ENCODE results near the gene PTHLH.

The PTHLH gene

GRCh38 chr12:27972721-27973120 lies at the start of gene PTHLH:
TSS of gene PTHLH (minus strand) at chr12:27972733. CDS start at chr12:27969494, 3,239 bp downstream.
- FAIRE-seq (no peak), DNase-seq (ENCODE audit: low spot score) (no peak)

GRCh38 chr12:28021704-28022103 lies 49.2 kb upstream of the PTHLH start:
- DNase-seq (ENCODE audit: low spot score) (no peak), FAIRE-seq (no peak)

DNA sequence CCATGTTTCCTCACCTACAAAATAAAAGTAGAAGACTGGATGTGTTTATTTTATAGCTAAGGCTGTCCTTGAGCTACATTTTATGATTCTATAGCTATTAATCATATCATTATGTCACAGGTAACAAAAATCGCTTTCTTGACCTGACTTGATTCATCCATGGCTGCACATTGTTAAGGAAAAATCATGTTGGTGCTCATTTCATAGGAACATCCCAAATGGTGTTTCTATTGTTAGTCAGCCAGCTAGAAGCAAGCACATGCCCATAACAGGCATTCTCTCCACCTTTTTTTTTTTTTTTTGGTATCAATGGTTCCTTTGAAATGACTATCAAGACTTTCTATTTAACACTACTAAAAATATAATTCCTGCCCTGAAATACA lies 45.3 kb upstream of the PTHLH start:
- DNase-seq (ENCODE audit: low spot score) (no peak), FAIRE-seq (no peak)

DNA sequence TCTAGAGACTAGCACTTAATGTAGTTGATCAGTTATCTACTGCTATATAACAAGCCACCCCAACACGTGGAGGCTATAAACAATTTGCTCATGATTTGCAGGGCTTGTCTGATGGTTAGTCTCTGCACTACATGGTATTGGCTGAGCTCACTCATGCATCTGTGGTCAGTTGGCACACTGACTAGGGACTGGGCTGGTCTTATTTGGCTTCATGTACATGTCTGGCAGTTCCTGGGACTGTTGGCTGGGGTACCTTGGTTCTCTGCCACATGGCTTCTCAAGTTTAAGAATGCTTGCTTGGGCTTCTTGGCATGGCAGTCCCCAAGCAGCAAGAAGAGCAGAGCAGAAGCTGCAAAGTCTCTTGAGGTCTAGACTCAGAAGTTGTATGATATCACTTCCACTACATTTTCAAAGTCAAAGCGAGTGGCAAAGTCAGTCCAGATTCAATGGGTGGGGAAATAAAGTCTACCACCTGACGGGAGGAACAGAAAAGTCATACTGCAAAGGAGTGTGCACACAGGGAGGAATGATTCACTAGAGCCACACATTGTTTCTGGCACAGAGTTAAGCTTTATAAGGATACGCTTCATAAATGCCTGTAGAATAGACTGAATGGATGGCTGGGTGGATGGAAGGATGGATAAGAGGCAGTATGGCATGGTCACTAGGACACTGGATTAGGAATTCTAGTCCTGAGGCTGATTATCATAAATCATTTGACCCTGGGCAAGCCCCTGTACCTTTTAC lies 44.8 kb upstream of the PTHLH start:
- no peak for FAIRE-seq
- DNase-seq (ENCODE audit: low spot score): no peak

GRCh38 chr12:28015165-28015564 lies 42.6 kb upstream of the PTHLH start:
- DNase-seq (ENCODE audit: low spot score) (no peak), FAIRE-seq (no peak)

GRCh38 chr12:28014196-28014595 lies 41.7 kb upstream of the PTHLH start:
- FAIRE-seq (no peak), DNase-seq (ENCODE audit: low spot score) (no peak)

DNA sequence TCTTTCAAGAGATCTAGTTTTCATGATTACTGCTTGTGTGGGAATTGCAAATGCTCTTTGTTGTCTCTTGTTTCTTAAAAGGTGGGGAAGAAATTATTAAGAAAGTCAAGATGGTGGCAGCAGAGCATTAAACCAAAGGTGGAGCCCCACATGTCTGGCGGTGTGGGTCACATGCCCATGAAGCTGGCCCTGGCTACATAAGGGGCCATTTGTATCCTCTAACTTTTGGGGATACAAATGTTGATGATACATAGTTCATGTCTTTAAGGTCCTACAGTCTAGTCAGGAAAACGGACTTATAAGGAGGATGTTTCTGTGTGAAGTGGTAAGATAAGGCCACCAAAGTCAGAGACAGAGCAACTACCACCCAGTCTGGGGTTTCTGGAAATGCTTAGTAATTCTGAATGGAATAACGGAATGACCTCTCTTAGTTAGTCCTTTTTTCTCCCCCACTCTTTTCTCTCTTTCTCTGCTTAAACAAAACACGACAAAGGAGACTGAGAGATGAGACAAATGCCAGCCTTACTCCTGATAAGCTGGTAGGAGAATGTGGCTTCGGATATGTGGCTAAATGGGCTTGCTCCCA lies 39.9 kb upstream of the PTHLH start:
- DNase-seq (ENCODE audit: low spot score) (no peak), FAIRE-seq (no peak)

DNA sequence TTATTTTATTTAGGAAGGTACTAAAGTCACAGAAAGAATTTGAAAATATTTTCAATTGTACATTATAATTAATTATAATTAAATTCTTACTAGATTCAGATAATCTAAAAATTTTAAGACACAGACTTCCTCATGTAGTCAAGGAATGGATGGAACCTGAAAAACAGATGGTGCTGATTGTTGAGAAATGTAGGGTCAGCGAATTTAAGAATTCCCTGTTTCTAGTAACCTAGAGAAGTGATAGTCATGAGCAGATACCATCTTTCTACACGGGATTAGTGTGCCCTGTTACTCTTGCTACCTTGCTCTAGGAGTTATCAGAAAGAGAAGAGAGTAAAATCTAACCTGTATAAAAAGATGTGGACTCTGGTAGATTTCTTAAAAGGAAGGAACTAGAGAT lies 37.5 kb upstream of the PTHLH start:
- no peak for FAIRE-seq

GRCh38 chr12:27999970-28000369 lies 27.4 kb upstream of the PTHLH start:
- no peak for DNase-seq (ENCODE audit: low spot score)
- FAIRE-seq: no peak

More for the DNA sequence above, 37.5 kb upstream of the PTHLH start:
- DNase-seq (ENCODE audit: low spot score): no peak

DNA sequence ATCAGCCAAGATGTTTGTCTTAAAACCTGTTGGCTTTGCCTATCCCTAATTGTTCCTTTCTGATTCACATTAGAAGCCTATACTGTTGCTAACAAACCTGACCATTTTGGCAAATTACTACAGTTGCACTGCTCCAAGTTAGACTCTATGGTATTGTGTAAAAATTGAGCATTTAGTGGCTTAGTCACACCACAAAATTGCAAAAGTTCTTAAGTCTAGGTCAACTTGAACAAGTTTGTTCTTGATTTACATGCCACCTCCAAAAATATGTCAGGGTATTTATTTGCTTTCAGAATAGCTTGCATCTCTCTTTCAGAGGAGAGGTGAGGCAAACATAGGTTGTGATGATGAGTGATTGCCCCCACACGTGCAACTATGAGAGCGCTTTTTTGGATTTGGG lies 27.0 kb upstream of the PTHLH start:
- no peak for DNase-seq (ENCODE audit: low spot score)

DNA sequence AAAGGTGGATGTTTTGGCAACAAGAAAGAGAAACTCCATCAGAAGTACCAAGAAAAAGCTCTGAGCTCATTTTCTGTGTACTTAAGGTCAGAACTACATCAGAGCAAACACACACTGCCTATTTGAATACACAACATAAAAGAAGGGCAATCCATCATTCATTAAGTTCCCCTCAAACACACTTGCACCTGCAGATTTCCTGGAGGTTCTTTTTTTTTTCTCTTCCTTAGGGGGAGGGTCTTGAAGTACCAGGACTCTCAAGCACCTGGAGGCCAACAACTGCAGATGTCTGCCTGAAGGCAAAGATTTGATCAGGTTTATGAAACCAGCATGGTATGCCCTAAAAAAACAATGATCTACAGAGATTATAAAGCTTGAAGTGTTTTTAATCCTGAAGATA lies 26.1 kb upstream of the PTHLH start:
- no peak for FAIRE-seq
- no peak for DNase-seq (ENCODE audit: low spot score)

More for the DNA sequence above, 27.0 kb upstream of the PTHLH start:
- FAIRE-seq: no peak

DNA sequence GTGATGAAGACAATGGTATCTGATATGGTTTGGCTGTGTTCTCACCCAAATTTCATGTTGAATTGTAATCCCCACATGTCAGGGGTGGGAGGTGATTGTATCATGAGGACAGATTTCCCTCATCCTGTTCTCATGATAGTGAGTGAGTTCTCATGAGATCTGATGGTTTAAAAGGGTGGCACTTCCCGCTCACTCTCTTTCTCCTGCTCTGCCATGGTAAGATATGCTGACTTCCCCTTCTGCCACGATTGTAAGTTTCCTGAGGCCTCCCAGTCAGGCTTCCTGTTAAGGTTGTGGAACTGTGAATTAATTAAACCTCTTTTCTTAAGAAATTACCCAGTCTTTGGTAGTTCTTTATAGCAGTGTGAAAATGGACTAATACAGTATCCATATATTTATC lies 25.6 kb upstream of the PTHLH start:
- FAIRE-seq (no peak), DNase-seq (ENCODE audit: low spot score) (no peak)

GRCh38 chr12:27996761-27997160 lies 24.2 kb upstream of the PTHLH start:
- no peak for FAIRE-seq

GRCh38 chr12:27995406-27995805 lies 22.9 kb upstream of the PTHLH start:
- no peak for FAIRE-seq
- DNase-seq (ENCODE audit: low spot score): no peak

More at GRCh38 chr12:27996761-27997160, 24.2 kb upstream of the PTHLH start:
- DNase-seq (ENCODE audit: low spot score): no peak

GRCh38 chr12:27988594-27989233 lies 16.2 kb upstream of the PTHLH start:
- no peak for FAIRE-seq
- DNase-seq (ENCODE audit: low spot score): no peak

DNA sequence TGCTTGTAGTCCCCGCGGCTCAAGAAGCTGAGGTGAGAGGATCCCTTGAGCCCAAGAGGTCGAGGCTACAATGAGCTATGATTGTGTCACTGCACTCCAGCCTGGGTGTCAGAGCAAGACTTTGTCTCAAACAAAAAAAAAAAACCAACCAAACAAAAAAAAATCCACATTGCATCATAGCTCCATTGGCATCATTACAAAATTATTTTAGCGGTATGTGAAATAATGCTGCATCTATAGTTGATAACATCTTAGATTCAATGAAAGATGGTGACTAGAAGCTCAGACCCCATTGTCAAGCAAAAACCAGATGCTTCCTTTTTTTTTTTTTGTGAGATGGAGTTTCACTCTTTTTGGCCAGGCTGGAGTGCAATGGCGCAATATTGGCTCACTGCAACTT lies 14.8 kb upstream of the PTHLH start:
- FAIRE-seq (no peak), DNase-seq (ENCODE audit: low spot score) (no peak)

DNA sequence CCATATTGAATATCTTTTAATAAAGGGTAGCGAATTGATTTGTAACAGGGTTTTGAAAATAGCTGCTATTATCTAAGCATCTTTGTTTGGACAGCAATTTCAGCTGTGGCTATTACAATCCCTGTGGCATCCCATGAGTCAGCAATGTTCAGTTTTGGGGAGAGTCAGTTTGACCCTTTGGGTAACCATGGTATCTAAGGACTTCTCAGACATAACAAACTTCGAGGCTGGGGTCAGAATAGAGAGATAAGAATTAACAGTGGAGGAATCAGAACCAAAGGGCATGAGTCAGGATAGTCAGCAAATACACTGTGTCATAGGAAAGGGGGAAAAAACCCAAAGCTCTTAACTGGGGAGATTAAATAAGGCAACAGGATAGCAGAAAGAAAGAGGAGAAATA lies 11.7 kb upstream of the PTHLH start:
- DNase-seq (ENCODE audit: low spot score): peak; percentile 94

DNA sequence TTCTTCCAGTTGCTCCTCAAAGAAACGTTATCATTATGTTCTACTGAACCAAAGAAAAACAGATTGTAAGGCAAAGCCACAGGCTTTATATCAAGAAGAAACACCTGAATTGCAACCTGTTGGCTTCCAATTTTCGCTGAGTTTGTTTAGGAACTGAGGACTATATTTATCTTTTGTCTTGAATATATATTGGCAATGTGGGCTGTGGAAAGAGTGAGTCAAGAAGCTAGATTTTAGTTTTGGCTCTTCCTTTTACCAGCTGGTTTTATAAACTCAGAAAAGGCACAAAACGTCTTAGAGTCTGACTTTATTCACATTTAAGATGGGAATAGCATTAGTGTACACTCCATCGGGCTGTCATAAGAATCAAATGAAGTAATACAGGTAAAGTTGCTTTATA lies 10.4 kb upstream of the PTHLH start:
- no peak for DNase-seq (ENCODE audit: low spot score)
- no peak for FAIRE-seq

More for the DNA sequence above, 11.7 kb upstream of the PTHLH start:
- FAIRE-seq: peak; percentile 83

DNA sequence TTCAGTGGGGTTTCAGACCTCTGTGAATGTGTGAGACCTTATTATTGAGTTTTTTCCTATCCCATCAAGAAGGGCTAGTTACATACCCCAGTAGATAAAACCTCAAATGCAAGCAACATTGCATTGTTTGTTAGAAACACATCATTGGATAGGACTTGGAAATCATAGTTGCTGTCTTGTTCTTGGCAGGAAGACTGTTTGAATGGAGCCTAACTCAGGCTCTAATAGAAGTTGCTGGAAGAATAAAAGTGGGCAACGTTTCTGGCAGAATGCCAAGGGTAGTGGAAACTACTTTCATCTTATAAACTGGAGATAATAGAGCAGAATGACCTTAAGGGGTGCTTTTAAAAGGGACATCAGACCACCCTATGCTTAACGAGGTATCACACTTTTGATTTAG lies 9.9 kb upstream of the PTHLH start:
- no peak for FAIRE-seq
- peak; percentile 47 for DNase-seq (ENCODE audit: low spot score)

GRCh38 chr12:27981874-27982273 lies 9.3 kb upstream of the PTHLH start:
- DNase-seq (ENCODE audit: low spot score) (peak; percentile 95), FAIRE-seq (peak; percentile 96)

DNA sequence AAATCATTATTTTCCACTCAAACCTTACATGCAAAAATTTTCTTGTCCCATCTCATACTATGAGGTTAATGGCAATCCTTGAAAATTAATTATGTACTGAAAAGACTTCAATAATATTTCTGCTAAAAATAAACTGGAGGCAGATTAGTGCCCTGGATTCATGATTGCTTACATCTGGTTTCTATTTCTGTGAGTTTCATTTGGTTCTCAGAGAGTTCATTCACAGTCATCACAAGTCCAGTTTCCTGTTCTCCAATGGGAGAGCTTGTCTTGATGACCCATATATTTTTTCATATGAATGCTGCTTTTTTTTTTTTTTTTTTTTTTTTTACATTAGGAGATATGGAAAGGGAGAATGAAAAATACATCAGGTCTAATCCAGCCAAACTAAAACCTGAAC lies 6.6 kb upstream of the PTHLH start:
- no peak for FAIRE-seq
- DNase-seq (ENCODE audit: low spot score): no peak

- DNase-seq (ENCODE audit: low spot score) (no peak), FAIRE-seq (no peak)
Observed at GRCh38 chr12:27975222-27976136, 2.9 kb upstream of the PTHLH start.
